ENCODE data around the gene SLC1A4.

The SLC1A4 gene

DNA sequence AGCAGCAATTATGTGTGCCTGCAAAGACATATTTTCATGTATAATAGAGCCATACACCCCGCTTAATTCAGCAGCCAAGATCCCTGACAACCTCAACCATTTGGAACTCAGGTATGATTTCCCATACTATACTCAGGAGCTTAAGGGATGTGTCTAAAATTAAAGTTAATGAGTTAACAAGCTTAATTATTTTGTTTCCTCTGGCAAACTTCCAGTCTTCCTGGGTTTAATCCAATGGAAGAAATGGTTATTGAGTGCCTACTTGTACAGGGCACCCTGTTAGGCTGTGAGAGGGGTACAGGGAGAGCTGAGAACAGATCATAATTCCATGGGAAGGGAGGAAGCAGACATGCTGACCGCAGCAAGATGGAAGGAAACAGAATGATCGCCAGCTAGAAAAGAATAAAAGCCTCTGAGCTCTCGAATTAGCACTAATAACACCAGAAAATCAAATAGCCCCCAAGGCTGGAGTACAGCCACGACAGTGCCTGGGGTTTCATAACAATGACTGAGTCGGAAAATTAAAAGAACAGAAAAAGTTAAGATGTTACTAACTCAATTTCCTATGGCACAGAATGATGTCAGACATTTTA lies 46.2 kb downstream of the SLC1A4 start:
- no peak for TF ChIP-seq MEIS1 (CRISPR knock-in tag; IDR thresholded peaks at IDR 0.05; ENCODE audit: borderline replicate concordance)
- no peak for TF ChIP-seq ZNF521 (tag by site-specific recombination; IDR thresholded peaks at IDR 0.05)
- TF ChIP-seq ZNF654 (tag by site-specific recombination; IDR thresholded peaks at IDR 0.05; ENCODE audit: low read depth): no peak
- TF ChIP-seq ZNF629 (tag by site-specific recombination; IDR thresholded peaks at IDR 0.05): no peak
- TF ChIP-seq ZNF335 (tag by site-specific recombination; conservative IDR thresholded peaks at IDR 0.05): no peak
- TF ChIP-seq, protein P1, sequence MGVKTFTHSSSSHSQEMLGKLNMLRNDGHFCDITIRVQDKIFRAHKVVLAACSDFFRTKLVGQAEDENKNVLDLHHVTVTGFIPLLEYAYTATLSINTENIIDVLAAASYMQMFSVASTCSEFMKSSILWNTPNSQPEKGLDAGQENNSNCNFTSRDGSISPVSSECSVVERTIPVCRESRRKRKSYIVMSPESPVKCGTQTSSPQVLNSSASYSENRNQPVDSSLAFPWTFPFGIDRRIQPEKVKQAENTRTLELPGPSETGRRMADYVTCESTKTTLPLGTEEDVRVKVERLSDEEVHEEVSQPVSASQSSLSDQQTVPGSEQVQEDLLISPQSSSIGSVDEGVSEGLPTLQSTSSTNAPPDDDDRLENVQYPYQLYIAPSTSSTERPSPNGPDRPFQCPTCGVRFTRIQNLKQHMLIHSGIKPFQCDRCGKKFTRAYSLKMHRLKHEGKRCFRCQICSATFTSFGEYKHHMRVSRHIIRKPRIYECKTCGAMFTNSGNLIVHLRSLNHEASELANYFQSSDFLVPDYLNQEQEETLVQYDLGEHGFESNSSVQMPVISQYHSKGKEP (tag by site-specific recombination; IDR thresholded peaks at IDR 0.05): no peak
- TF ChIP-seq GLI2 (tag by site-specific recombination; IDR thresholded peaks at IDR 0.05; ENCODE audit: borderline replicate concordance, low read depth): no peak
- TF ChIP-seq, protein P2, sequence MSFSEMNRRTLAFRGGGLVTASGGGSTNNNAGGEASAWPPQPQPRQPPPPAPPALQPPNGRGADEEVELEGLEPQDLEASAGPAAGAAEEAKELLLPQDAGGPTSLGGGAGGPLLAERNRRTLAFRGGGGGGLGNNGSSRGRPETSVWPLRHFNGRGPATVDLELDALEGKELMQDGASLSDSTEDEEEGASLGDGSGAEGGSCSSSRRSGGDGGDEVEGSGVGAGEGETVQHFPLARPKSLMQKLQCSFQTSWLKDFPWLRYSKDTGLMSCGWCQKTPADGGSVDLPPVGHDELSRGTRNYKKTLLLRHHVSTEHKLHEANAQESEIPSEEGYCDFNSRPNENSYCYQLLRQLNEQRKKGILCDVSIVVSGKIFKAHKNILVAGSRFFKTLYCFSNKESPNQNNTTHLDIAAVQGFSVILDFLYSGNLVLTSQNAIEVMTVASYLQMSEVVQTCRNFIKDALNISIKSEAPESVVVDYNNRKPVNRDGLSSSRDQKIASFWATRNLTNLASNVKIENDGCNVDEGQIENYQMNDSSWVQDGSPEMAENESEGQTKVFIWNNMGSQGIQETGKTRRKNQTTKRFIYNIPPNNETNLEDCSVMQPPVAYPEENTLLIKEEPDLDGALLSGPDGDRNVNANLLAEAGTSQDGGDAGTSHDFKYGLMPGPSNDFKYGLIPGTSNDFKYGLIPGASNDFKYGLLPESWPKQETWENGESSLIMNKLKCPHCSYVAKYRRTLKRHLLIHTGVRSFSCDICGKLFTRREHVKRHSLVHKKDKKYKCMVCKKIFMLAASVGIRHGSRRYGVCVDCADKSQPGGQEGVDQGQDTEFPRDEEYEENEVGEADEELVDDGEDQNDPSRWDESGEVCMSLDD (tag by site-specific recombination; IDR thresholded peaks at IDR 0.05): no peak
- TF ChIP-seq, protein P3, sequence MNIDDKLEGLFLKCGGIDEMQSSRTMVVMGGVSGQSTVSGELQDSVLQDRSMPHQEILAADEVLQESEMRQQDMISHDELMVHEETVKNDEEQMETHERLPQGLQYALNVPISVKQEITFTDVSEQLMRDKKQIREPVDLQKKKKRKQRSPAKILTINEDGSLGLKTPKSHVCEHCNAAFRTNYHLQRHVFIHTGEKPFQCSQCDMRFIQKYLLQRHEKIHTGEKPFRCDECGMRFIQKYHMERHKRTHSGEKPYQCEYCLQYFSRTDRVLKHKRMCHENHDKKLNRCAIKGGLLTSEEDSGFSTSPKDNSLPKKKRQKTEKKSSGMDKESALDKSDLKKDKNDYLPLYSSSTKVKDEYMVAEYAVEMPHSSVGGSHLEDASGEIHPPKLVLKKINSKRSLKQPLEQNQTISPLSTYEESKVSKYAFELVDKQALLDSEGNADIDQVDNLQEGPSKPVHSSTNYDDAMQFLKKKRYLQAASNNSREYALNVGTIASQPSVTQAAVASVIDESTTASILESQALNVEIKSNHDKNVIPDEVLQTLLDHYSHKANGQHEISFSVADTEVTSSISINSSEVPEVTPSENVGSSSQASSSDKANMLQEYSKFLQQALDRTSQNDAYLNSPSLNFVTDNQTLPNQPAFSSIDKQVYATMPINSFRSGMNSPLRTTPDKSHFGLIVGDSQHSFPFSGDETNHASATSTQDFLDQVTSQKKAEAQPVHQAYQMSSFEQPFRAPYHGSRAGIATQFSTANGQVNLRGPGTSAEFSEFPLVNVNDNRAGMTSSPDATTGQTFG (tag by site-specific recombination; IDR thresholded peaks at IDR 0.05; ENCODE audit: borderline replicate concordance): no peak
- TF ChIP-seq WT1 (tag by site-specific recombination; IDR thresholded peaks at IDR 0.05): no peak
- TF ChIP-seq, protein P4, sequence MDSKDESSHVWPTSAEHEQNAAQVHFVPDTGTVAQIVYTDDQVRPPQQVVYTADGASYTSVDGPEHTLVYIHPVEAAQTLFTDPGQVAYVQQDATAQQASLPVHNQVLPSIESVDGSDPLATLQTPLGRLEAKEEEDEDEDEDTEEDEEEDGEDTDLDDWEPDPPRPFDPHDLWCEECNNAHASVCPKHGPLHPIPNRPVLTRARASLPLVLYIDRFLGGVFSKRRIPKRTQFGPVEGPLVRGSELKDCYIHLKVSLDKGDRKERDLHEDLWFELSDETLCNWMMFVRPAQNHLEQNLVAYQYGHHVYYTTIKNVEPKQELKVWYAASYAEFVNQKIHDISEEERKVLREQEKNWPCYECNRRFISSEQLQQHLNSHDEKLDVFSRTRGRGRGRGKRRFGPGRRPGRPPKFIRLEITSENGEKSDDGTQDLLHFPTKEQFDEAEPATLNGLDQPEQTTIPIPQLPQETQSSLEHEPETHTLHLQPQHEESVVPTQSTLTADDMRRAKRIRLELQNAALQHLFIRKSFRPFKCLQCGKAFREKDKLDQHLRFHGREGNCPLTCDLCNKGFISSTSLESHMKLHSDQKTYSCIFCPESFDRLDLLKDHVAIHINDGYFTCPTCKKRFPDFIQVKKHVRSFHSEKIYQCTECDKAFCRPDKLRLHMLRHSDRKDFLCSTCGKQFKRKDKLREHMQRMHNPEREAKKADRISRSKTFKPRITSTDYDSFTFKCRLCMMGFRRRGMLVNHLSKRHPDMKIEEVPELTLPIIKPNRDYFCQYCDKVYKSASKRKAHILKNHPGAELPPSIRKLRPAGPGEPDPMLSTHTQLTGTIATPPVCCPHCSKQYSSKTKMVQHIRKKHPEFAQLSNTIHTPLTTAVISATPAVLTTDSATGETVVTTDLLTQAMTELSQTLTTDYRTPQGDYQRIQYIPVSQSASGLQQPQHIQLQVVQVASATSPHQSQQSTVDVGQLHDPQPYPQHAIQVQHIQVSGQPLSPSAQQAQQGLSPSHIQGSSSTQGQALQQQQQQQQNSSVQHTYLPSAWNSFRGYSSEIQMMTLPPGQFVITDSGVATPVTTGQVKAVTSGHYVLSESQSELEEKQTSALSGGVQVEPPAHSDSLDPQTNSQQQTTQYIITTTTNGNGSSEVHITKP (tag by site-specific recombination; IDR thresholded peaks at IDR 0.05): no peak
- no peak for TF ChIP-seq ZNF214 (tag by site-specific recombination; IDR thresholded peaks at IDR 0.05; ENCODE audit: borderline replicate concordance)
- TF ChIP-seq REPIN1 (tag by site-specific recombination; IDR thresholded peaks at IDR 0.05; ENCODE audit: low read depth): no peak
- TF ChIP-seq ZNF658 (tag by site-specific recombination; IDR thresholded peaks at IDR 0.05): no peak
- TF ChIP-seq ZNF23 (tag by site-specific recombination; IDR thresholded peaks at IDR 0.05; ENCODE audit: borderline replicate concordance): no peak
- no peak for TF ChIP-seq ZNF19 (tag by site-specific recombination; IDR thresholded peaks at IDR 0.05; ENCODE audit: low read depth)
- TF ChIP-seq, protein P5, sequence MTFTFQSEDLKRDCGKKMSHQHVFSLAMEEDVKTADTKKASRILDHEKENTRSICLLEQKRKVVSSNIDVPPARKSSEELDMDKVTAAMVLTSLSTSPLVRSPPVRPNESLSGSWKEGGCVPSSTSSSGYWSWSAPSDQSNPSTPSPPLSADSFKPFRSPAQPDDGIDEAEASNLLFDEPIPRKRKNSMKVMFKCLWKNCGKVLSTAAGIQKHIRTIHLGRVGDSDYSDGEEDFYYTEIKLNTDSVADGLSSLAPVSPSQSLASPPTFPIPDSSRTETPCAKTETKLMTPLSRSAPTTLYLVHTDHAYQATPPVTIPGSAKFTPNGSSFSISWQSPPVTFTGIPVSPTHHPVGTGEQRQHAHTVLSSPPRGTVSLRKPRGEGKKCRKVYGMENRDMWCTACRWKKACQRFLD (tag by site-specific recombination; IDR thresholded peaks at IDR 0.05): no peak
- H3K9me3 ChIP-seq (ENCODE audit: control insufficient read depth, insufficient read depth, low read depth, low read length): no peaks in the 10 kb centered on the region
- ChIA-PET CTCF (interaction anchor here (0.6 to 2.9 kb wide), 2 partner anchors 78 to 118 kb away, joined by 3 to 13 read pairs; no protein-coding TSS in a partner anchor), POLR2A (no interaction called here)
- peaks cover 9% of the 10 kb centered on the region for H3K4me1 ChIP-seq (ENCODE audit: control insufficient read depth, insufficient read depth, low read length)
- no peak overlapping the region for H3K27ac ChIP-seq (ENCODE audit: extremely low read depth, low read depth, low read length)
- H3K4me3 ChIP-seq (ENCODE audit: low read depth, low read length): no peak overlapping the region
- H3K36me3 ChIP-seq (ENCODE audit: control insufficient read depth in 2 of 2, insufficient read depth in 1 of 2, low read length in 2 of 2): peaks cover 12 to 14% of the 10 kb centered on the region in 2 experiments; a peak in 2 of 3 replicates

Measured in HEK293 (cell line).